NB4 (cell line): ENCODE results near the gene PAEP.

Source experiments
- CTCF ChIP-seq: IDR thresholded peaks from one replicate; pipeline ENCODE4 v1.5.1; 2012; ENCODE audit warnings: low read depth, low read length
- MAX ChIP-seq: IDR thresholded peaks from 2 replicates; pipeline ENCODE4 v1.6.1; 2011; ENCODE audit warnings: low read depth, low read length
- MYC ChIP-seq: IDR thresholded peaks from 2 replicates; pipeline ENCODE4 v1.6.1; 2011; ENCODE audit warnings: low read depth, low read length
- POLR2A ChIP-seq: IDR thresholded peaks from 2 replicates; pipeline ENCODE4 v1.6.1; 2011; ENCODE audit warnings: mild to moderate bottlenecking; ENCODE audit not compliant: insufficient read length; ENCODE audit errors: extremely low read depth

GRCh38 chr9:135567311-135567710, 5.8 kb downstream of the PAEP start:
- TF ChIP-seq CTCF (no peak), POLR2A (no peak), MYC (no peak), MAX (no peak)
